ENCODE measurements around the gene PRKG1.

The PRKG1 gene

DNA sequence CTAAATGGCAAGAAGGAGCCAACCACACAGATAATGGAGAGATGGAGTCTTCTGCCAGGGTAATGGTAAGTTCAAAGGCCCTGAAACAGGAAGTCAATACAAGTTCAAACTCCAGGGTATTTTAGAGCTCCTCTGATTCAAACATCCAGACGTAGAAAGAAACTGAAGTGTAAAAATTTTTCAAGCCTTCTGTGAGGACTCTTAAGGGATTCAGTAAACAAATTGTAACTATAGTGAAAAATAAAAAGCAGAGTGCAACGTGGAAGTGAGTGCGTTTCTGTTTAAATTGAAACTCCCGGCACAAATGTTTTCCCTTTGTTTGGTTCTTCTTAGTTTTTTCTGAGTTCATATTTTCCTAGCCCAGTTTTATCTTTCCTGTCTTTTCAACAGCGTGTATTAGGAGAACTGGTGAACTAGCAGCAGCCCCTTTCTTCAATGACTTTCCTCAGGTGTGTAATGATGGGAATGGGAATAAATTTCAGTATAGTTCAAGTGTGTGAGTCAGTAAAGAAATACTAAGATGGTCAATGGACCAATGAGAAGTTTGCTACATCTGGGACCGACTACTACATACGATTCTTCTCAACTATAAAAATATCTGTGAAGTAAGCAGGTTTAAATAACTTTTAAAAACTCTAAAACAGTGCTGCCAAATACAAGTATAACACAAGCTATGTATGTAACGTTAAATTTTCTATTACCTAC, 326.3 kb downstream of the PRKG1 start:
- Histone ChIP-seq H3K27ac (ENCODE audit: low read depth, low read length) (no peak overlapping the region), H3F3A (ENCODE audit: control insufficient read depth, insufficient read depth) (no peaks in the 10 kb centered on the region), H3K27me3 (ENCODE audit: control insufficient read depth, low read length) (no peaks in the 10 kb centered on the region), H3K36me3 (ENCODE audit: control insufficient read depth, low read length) (no peaks in the 10 kb centered on the region), H3K9me3 (ENCODE audit: control insufficient read depth, insufficient read depth, low read length) (no peaks in the 10 kb centered on the region), H3K4me1 (ENCODE audit: control insufficient read depth, low read length) (no peaks in the 10 kb centered on the region), H4K20me1 (ENCODE audit: control insufficient read depth, insufficient read depth, low read depth, low read length) (no peaks in the 10 kb centered on the region), H3K79me2 (ENCODE audit: control insufficient read depth, low read length) (no peaks in the 10 kb centered on the region), H3K4me3 (ENCODE audit: low read length) (no peak overlapping the region), H3K4me2 (ENCODE audit: low read length) (no peak overlapping the region), H3K9me2 (replicated peaks; ENCODE audit: control insufficient read depth, low read length) (no peaks in the 10 kb centered on the region)
- TF ChIP-seq EZH2phosphoT487 (IDR thresholded peaks at IDR 0.05; ENCODE audit: borderline replicate concordance, low read length), result no peak
- TF ChIP-seq, protein P1, sequence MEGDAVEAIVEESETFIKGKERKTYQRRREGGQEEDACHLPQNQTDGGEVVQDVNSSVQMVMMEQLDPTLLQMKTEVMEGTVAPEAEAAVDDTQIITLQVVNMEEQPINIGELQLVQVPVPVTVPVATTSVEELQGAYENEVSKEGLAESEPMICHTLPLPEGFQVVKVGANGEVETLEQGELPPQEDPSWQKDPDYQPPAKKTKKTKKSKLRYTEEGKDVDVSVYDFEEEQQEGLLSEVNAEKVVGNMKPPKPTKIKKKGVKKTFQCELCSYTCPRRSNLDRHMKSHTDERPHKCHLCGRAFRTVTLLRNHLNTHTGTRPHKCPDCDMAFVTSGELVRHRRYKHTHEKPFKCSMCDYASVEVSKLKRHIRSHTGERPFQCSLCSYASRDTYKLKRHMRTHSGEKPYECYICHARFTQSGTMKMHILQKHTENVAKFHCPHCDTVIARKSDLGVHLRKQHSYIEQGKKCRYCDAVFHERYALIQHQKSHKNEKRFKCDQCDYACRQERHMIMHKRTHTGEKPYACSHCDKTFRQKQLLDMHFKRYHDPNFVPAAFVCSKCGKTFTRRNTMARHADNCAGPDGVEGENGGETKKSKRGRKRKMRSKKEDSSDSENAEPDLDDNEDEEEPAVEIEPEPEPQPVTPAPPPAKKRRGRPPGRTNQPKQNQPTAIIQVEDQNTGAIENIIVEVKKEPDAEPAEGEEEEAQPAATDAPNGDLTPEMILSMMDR (IDR thresholded peaks at IDR 0.05; ENCODE audit: low read depth, low read length, poor library complexity, severe bottlenecking), result no peak

DNA sequence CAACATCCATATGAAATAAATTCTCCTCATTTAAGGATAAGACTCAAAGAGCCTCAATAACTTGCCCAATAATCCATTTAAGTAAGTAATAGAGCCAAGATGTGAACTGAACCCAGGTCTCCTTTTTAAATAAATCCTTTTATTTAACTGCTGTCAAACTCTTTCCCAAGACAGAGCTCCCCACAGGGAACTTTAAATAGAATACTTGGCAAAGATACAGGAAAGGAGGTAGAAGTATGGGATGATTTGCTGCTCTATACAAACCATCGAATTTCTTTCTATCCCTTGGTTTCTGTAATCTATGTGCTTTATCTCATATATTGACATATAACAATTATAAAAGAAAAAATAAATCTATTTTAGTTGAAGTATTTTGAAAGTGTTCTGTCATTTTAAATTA, 329.2 kb downstream of the PRKG1 start:
- H3K4me3 ChIP-seq (ENCODE audit: low read length), result no peak overlapping the region
- H3K9me2 ChIP-seq (replicated peaks; ENCODE audit: control insufficient read depth, low read length), result no peaks in the 10 kb centered on the region
- H3K4me2 ChIP-seq (ENCODE audit: low read length), result no peak overlapping the region
- no peaks in the 10 kb centered on the region for H3K4me1 ChIP-seq (ENCODE audit: control insufficient read depth, low read length)
- no peaks in the 10 kb centered on the region for H3K27me3 ChIP-seq (ENCODE audit: control insufficient read depth, low read length)
- no peaks in the 10 kb centered on the region for H4K20me1 ChIP-seq (ENCODE audit: control insufficient read depth, insufficient read depth, low read depth, low read length)
- TF ChIP-seq, protein P1 (IDR thresholded peaks at IDR 0.05; ENCODE audit: low read depth, low read length, poor library complexity, severe bottlenecking), result no peak
- TF ChIP-seq EZH2phosphoT487 (IDR thresholded peaks at IDR 0.05; ENCODE audit: borderline replicate concordance, low read length), result no peak
- no peaks in the 10 kb centered on the region for H3K79me2 ChIP-seq (ENCODE audit: control insufficient read depth, low read length)
- H3K27ac ChIP-seq (ENCODE audit: low read depth, low read length), result no peak overlapping the region
- no peaks in the 10 kb centered on the region for H3K36me3 ChIP-seq (ENCODE audit: control insufficient read depth, low read length)
- no peaks in the 10 kb centered on the region for H3K9me3 ChIP-seq (ENCODE audit: control insufficient read depth, insufficient read depth, low read length)
- H3F3A ChIP-seq (ENCODE audit: control insufficient read depth, insufficient read depth), result no peaks in the 10 kb centered on the region

DNA sequence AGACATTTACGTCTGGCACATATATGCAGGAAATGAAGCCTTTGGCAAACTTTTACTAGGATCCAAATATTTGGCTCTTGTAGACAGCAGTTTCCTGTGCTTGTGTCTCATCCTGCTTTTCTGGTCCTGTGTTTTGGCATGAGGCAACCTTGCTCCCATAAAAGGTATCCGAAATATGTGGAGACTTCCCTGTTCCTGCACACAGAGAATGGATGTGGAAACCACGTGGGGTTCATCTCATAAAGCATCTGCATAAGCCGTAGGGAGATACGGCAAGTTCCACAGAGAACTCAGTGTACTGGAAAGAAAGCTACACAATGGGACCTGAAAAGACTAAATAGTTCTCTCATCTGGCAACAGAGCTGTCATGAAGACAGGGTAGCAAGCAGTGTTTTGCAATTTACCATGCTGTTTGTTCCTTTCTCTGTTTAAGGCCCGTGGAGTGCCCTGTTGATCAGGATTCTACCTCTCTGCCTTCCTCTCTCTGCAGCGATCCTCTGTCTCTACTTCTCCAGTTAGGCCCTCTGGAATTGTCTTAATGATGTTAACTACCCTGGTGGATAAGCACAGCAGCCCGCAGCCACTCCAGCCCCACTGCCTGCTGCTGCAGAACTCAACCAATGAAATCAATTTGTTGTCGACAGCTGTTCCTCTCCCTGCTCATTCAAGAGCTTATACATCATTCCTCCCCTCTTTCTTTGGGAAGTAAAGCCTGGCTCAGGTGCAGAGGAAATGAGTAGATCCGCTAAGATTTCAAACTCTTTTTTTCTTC, 331.5 kb downstream of the PRKG1 start:
- Histone ChIP-seq H3K4me1 (ENCODE audit: control insufficient read depth, low read length) (no peaks in the 10 kb centered on the region), H3K27ac (ENCODE audit: low read depth, low read length) (no peak overlapping the region), H3F3A (ENCODE audit: control insufficient read depth, insufficient read depth) (no peaks in the 10 kb centered on the region), H3K9me2 (replicated peaks; ENCODE audit: control insufficient read depth, low read length) (no peaks in the 10 kb centered on the region), H3K4me3 (ENCODE audit: low read length) (no peak overlapping the region), H3K4me2 (ENCODE audit: low read length) (no peak overlapping the region), H3K9me3 (ENCODE audit: control insufficient read depth, insufficient read depth, low read length) (no peaks in the 10 kb centered on the region), H3K27me3 (ENCODE audit: control insufficient read depth, low read length) (no peaks in the 10 kb centered on the region), H3K79me2 (ENCODE audit: control insufficient read depth, low read length) (no peaks in the 10 kb centered on the region), H4K20me1 (ENCODE audit: control insufficient read depth, insufficient read depth, low read depth, low read length) (no peaks in the 10 kb centered on the region), H3K36me3 (ENCODE audit: control insufficient read depth, low read length) (no peaks in the 10 kb centered on the region)
- TF ChIP-seq, protein P1 (IDR thresholded peaks at IDR 0.05; ENCODE audit: low read depth, low read length, poor library complexity, severe bottlenecking), result no peak
